GM19043 (cell line): ENCODE results near the gene SAPCD2.

ENCODE experiments used
- ATAC-seq: cut with Tn5 transposase; IDR thresholded peaks from one replicate; pipeline ENCODE4 v1.9.1; 2021; ENCODE audit warnings: low read depth; ENCODE audit not compliant: unreplicated experiment

The SAPCD2 gene

DNA sequence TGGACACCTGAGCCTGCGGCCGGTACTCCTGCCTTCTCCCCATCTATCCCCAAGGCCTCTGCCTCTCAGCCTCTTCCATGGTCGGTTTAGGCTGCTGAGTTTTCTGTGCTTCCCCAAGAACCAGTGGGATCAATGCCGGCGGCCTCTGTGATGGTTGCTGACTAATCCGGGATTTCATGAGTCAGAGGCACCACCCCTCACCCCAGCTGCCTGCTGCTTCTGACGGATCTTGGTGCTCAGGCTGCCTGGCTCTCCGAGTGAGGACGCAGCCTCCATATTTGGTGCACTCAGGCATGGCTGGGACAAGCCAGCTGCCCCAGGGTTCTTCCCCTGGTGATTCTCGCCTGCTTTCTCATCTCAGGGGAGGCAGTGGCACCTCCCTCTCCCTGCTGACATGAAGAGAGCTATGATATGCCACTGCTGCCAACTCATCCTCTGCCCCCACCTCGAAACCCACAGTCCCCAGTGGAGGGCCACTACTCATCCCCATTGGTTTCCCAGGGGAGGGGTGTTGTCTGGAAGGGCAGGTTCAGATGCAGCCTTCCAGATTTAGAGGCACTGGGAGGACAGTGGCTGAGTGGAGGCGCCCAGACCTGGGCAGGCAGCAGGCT, 13.1 kb upstream of the SAPCD2 start:
- ATAC-seq, result no peak

DNA sequence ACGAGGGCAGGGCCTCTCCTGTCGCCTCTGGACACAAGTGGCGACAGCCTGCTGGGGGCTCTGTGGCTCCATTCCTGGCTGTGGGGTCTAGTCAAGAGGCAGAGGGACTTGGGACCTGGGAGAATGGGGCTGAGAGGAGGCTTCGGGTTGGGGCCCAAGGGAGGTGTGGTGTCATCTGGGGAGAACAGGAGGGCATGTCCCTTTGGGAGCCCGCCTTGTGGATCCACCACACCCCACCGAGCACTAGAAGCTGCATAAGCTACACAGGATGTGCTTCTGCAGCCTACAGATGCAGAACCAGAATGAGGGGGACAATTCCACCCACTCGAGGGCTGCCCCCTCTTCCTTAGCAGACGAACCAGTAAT, 12.6 kb upstream of the SAPCD2 start:
- no peak for ATAC-seq

DNA sequence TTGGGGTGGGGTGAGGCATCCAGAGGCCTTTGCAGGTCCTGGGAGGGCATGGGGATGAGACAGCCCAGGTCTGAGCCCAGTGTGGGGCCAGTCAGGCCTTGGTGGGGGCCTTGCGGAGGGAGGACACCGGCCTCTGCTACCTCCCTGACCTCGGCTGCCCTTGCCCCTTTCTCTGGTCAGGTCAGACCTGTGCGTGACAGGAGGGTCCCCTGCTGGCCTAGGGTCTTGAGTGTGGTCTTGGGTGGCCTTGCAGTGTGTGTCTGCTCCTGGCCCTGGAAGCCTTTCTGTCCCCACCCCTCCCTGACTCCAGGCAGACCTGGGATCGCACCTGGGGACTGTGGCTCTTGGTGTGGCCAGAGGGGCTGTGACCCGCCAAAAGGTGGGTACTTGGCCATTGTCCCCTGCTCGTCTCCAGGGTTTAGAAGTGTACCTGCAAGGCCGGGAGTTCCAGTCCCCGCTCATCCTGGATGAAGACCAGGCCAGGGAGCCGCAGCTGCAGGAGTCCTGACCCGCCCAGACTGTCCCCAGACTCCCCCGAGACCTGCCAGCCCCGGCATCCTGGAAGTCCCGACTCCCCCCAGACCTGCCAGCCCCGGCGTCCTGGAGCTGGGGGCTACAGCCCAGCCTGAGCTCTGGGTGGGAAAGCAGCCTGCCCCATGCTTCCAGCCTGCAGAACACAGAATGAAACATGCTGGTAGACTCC, 12.0 kb upstream of the SAPCD2 start:
- no peak for ATAC-seq

DNA sequence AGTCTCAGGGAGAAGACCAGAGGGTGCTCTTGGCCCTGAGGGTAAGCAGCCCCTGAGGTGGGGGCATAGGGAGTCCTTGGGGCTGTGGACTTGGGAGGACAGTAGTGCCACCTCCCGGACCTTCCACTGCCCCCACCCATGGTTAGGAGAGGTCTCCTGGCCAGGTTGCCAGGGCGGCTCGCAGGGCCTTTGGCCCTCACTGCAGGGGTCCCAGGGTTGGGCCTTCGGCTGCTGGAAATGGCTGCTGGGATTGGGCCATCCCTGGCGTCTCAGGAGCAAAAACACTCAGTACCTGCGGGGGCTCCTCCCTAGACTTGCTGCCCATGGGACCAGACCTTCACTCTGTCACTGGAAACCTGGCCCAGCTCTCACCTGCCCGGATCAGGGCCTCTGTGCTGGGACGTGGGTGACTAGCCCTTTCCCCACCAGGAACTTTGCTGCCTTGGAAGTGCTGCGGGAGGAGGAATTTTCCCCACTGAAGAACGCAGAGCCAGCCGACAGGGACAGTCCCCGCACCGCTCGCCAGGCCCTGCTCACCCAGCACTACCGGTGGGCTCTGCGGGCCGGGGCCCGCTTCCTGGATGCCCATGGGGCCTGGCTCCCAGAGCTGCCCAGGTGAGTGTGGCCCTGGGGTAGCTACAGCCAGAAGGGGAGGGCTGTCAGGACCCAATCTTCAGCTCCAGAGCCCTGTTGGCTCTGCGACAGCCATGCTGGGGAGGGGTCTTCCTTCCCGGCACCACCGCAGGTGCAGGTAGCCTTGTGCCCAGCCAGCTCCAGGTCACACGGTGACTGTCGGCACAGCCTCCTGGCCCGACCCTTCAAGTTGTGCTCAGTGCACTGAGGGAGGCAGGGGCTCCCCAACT, 10.1 kb upstream of the SAPCD2 start:
- ATAC-seq, result no peak

DNA sequence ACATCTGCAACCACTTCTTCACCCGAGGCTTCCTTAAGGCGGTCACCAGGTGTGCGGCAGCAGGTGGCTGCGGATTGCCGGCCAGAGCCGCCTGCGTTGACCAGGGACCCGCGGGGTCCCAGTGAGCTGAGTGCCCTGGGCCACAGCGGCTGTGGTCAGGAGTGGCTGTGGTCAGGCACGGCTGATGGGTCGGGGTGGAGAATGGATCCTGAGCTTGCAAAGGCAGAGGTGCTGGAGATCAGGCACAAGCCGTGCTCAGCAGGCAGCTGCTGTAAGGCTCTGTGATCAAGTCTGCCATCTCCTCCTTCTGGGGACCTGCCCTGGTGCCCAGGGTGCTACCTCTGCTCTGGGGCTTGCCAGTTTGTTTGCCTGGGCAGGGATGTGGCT, 9.0 kb upstream of the SAPCD2 start:
- no peak for ATAC-seq

DNA sequence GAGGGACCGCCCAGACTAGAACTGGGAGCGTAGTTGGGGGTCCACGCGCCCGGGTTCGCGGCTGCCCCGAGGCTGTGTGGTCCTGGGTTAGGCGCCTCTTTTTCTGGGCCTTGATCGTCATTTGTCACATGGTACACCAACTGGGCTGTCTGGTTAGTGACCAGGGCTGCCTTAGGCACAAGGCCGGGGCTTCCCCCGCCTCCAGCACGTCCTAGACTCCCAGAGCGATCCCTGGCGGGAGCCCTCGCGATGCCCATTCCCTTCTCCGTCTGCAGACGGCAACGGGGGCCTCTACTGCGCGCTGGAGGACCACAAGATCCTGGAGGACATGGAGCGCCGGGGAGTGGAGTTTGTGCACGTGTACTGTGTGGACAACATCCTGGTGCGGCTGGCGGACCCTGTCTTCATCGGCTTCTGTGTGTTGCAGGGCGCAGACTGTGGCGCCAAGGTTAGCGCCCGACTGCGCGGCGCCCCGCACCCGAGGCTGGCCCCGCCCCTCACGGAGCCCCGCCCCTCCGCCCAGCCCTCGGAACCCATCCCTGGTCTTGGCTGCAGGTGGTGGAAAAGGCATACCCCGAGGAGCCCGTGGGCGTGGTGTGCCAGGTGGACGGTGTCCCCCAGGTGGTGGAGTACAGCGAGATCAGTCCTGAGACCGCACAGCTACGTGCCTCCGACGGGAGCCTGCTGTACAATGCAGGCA, 8.5 kb upstream of the SAPCD2 start:
- no peak for ATAC-seq

DNA sequence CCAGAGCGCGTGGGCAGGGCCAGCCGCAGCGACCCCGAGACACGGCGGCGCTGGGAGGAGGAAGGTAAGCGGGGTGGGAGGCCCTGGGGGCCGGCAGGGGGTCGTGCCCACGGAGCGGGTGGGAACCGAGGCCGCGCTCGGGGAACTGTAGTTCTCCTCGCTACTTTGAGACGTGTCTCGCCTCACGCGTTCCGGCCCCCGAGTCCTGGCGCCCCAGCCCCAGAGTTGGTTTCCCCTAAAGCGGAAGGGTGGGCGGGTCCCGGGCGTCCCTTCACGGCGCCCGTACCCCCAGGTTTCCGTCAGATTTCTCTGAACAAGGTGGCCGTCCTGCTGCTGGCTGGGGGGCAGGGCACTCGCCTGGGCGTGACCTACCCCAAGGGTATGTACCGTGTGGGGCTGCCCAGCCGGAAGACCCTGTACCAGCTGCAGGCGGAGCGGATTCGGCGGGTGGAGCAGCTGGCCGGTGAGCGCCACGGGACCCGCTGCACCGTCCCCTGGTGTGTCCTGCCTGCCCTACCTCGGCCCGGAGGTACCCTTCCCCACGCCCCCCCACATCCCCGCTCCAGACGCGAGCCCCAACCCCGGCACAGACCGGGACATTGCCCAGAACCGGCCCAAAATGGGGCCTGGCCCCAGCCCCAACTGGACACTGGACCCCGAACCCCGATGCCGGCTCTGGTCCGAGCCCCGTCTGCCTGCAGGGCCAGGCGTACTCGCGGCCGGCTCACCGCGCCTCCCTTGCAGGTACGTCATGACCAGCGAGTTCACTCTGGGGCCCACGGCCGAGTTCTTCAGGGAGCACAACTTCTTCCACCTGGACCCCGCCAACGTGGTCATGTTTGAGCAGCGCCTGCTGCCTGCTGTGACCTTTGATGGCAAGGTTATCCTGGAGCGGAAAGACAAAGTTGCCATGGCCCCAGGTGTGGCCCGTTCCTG, 7.7 kb upstream of the SAPCD2 start:
- ATAC-seq, result no peak

DNA sequence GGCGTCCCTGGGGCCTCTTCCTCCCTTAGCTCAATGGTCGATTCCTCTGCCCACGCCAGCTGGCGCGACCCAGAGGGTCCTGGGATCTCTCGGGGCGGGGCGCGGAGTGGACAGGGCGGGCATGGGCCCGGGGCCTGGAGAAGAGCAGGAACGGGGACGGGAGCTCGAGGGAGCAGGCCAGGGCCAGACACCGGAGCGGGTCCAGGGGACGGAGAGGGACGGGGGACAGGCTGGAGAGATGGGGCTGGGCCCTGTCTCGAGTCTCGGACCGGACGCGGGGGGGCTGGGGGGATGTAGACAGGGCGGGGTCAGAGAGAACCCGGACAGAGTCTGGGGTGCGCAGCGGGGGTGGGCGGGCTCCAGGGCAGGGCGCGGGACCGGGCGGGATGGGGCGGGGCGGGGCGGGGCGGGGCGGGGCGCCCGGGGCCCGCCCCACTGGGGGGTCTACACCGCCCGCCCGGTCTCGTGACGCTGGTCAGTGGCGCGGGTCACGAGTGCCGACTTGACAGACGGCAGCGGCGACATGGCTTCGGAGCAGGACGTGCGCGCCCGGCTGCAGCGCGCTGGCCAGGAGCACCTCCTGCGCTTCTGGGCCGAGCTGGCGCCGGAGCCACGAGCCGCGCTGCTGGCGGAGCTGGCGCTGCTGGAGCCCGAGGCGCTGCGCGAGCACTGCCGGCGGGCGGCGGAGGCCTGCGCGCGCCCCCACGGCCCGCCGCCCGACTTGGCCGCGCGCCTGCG, 6.8 kb upstream of the SAPCD2 start, which contains the start of gene UAP1L1:
Gene UAP1L1 (plus strand): TSS at position 508 of the 738 bp plus-strand sequence. CDS start 16 bp downstream, at position 524.
- no peak for ATAC-seq

DNA sequence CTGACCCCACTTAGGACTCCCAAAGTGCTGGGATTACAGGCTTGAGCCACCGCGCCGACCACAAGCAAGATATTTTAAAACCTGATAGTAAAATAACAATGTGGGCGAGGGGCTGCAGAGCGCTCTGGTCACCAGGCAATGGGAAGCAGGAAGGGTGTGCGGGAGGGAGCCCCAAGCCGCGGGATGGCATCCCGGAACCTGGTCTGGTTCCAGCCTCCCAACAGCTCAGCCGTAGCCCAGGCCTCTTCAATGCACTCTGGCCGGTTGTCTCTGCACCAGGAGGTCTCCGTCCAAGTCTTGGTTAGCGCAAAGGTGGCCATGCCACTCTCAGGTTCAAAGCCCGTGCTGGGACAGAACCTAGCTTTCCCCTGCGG, 6.3 kb upstream of the SAPCD2 start:
- ATAC-seq, result no peak

DNA sequence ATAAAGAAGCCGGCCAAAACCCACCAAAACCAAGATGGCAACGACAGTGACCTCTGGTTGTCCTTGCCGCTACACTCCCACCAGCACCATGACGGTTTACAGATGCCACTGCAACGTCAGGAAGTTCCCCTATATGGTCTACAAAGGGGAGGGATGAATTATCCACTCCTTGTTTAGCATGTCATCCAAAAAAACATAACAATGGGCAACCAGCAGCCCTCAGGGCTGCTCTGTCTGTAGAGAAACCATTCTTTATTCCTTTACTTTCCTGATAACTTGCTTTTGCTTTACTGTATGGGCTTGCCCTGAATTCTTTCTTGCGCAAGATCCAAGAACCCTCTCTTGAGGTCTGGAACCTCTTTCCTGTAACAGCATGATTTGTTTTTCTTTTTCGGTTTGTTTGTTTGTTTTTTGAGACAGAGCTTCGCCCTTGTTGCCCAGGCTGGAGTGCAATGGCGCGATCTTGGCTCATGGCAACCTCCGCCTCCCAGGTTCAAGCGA, 5.0 kb upstream of the SAPCD2 start:
- no peak for ATAC-seq

DNA sequence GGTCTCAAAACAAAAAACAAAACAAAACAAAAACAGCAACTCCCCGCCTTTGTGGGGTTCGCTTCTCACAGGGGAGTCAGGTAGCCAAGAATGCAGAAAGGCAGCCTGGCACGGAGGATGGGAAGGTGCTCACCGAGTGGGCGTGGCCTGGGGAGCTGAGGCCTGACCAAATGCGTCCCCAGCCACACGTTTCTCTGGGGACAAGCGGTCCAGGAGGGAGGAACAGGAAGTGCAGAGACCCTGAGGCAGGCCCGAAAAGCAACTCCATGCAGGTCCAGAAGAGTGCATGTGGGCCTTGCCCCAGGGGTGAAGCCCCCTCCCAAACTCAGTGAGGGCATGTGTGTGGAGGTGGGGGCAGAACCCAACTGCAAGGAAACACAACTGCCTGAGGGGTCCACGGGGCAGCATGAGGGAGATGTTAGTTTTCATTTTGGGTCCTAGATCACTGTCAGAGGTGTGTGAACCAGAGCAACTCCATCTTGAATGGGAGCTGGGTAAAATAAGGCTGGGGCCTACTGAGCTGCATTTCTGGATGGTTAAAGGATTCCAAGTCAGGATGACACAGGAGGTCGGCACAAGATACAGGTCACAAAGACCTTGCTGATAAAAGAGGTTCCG, 4.4 kb upstream of the SAPCD2 start:
- no peak for ATAC-seq

DNA sequence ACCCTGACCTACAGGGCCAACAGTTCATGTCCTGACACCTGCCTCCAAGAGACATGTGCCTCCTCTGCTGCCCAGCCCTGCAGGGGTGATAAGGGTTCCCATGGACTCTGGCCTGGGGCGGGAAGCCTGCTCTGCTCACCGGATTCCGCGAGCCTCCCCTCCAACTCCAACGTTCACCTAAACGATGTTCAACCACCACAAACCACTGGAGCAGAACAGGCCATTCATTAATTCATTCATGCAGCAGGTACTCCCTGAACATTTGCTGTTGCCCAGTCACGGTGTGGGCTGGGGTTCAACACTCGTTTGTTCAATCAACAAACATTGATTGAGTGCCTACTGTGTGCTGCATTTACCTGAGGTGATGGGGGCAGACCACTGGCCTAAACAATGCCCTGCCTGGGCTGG, 3.6 kb upstream of the SAPCD2 start:
- no peak for ATAC-seq

DNA sequence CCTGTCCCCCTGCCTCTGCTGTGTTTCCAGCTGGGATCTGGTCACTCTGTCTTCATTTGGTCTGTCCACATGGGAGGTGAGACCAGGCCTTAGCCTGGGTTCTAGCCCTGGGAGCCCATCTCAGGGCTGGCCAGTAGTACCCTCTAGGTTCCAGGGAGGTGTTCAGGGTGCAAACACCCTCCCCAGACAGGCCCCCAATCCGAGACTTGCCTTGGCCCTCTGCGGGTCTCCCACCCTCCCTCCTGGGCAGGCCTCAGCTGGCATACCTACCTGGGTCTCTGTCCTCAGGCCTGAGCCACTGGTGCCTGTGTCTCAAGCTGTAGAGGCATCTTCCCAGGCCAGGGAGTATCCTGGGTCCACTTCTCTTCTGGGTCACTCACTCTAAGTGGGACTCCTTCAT, 925 bp upstream of the SAPCD2 start:
- ATAC-seq, result no peak

DNA sequence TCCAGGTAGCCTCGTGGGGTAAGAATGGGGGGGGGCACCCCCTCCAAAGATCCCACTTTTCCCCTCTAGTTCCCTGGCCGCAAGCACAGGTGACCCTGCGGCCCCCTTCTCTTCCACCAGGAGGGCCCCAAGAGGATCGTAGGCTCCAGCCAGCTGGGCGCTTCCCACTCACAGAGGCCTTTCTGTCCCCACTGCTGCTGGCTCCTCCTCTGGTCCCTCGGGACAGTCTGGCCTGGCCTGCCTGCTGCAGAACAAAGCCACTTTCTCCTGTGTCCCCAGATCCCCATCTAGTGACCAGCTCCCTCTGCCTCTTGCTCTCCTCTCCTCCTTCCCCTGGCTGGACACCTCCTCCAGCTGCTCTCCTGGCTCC, 534 bp upstream of the SAPCD2 start:
- ATAC-seq, result no peak

DNA sequence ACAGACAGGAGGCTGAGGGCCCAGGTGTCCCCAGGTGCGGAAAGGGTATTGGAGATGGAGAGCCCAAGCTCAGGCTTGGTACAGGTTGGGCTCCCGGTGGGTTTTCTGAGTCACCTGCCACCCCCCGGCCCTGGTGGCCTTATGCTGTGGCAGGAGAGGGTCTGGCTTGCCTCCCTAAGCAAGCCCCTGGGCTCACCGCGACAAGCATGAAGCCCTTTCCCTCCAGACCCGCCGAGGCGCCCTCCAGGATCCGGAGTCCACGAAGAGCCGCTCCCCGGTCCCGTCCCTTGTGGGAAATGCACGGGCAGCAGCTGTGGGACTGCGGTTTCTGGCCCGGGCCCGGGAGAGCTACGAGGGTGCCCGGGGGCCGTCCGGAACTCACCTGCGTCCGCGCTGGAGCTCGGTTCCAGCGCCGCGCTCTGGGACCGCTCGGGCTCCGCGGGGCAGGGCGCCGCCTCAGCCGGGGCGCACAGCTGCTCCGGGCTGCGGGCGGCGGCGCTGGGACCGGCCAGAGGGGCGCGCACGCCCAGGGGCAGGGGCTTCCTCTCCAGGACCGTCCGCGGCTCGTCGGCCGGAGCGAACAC, 757 bp downstream of the SAPCD2 start:
- ATAC-seq, result peak; percentile 17

DNA sequence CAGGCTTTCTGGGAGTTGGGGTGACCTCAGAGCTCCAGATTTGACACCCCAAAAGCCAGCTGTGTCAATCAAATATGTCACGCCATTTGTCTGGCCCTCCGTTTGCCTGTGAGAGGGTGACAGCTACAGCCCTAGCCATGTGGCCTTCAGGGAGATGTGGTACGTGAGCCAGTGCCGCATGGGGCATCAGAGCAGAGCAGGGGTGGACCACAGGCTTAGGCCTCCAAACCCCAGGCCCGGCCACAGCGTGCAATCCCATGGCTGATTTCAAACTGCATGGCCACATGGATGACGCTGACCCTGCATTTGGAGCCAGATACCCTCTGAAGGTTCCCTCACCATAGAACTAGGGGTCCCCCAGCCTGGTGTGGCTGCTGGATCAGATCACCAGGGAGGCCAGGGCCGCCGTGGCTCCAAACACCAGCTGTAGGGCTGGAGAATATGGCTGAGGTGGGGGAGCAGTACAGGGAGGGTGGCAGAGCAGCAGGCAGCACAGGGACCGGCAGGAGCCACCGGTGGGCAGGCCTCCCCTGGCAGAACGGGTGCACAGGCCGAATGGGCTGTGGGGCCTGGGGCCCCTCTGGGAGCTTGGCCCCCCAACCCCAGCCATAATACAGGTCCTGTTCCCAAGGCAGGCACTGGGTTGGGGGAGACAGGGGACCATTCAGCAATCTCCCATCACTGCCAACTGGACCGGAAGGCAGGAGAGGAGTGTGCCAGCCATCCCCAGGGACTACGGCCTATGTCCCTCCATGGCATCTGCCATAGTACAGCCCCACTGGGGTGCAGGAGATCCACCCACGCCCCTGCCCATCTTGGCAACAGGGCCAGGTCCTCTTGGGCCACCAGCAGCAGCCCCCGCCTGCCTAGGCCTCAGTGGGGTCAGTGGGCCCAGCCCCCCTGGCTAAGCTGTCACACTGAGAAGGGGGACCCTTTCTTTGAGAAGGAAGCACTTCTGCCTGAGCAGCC, 1.5 kb downstream of the SAPCD2 start:
- ATAC-seq, result no peak

DNA sequence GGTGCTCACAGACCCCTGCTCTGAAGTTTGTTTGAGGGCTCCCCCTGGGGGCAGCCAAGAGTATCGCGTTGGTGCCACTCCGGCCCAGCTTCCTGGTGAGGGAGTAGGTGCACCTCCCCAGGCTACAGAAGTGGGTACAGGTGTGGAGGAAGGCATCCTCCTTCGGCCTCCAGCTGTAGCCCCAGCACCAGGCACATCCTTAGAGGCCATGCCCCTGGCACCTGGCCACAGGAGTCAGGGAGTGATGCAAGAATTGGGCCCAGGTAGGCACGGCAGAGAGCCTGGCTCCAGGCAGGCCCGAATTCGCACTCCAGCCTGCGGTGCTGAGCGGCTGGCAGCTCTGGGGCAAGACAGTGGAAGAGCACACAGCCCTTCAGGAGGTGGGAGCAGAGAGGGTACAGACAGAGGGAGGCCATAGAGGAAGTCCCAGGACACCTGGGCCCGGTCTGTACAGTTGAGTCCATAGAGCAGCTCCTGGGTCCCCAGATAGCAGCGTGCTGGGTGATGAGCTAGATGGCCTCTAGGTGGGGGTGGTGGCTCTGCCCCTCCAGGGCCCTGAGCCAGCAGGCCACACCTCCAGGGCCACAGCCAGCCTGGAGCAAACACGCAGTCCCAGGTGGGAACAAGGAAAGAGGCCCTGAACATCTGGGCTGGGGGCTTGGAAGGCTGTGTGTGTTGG, 2.4 kb downstream of the SAPCD2 start:
- ATAC-seq, result no peak
